ENCODE data around the gene GPR150. TPM values are rescaled to one million over a fixed set of nuclear protein-coding genes. Genes with fewer than 3 reads are reported as not detected.

The GPR150 gene
- total and polyA plus RNA-seq, 2 of the 4 experiments (the other 2 are of a cell fraction) = under 0.01 to 0.10 TPM

- Histone ChIP-seq H2AK9ac (replicated peaks; ENCODE audit: low read depth, low read length, poor library complexity) (no peak overlapping the region), H3K27me3 (ENCODE audit: control insufficient read depth, insufficient read depth, low read length) (no peaks in the 10 kb centered on the region), H3K23ac (ENCODE audit: low read depth, low read length) (no peak overlapping the region), H3K4ac (ENCODE audit: low read depth, low read length) (no peak overlapping the region), H4K91ac (ENCODE audit: insufficient read depth, low read depth, low read length) (no peak overlapping the region), H4K5ac (ENCODE audit: low read depth, low read length) (no peak overlapping the region), H3K56ac (ENCODE audit: extremely low read depth, insufficient read depth, low read length) (no peak overlapping the region), H3K4me1 (ENCODE audit: control insufficient read depth, insufficient read depth, low read length) (peaks cover 1% of the 10 kb centered on the region; the same call in 1 of the 2 replicates), H3K9me1 (ENCODE audit: insufficient read depth, low read length) (no peaks in the 10 kb centered on the region), H3K36me3 (ENCODE audit: control insufficient read depth, insufficient read depth, low read length) (no peaks in the 10 kb centered on the region), H3K14ac (replicated peaks; ENCODE audit: low read depth, low read length) (no peak overlapping the region), H3K79me1 (ENCODE audit: low read depth in 1 of 2, low read length in 2 of 2) (no peaks in the 10 kb centered on the region), H3K18ac (ENCODE audit: low read depth, low read length) (no peak overlapping the region), H3K4me3 (ENCODE audit: insufficient read depth, low read depth, low read length) (no peak overlapping the region), H3K9ac (ENCODE audit: low read depth, low read length) (no peak overlapping the region), H3K9me3 (ENCODE audit: control insufficient read depth, insufficient read depth, low read length) (peaks cover 3% of the 10 kb centered on the region; the same call in 1 of the 2 replicates), H4K20me1 (ENCODE audit: insufficient read depth, low read length) (no peaks in the 10 kb centered on the region), H2BK120ac (ENCODE audit: low read depth, low read length) (no peak overlapping the region), H2AFZ (replicated peaks; ENCODE audit: low read length, poor library complexity) (no peak overlapping the region), H2AK5ac (ENCODE audit: low read depth, low read length) (no peak overlapping the region), H3K4me2 (ENCODE audit: low read depth, low read length) (no peak overlapping the region), H2BK15ac (ENCODE audit: low read depth, low read length) (no peak overlapping the region), H3K27ac (ENCODE audit: insufficient read depth, low read length) (no peak overlapping the region), H4K8ac (ENCODE audit: low read depth in 2 of 2, low read length in 2 of 2) (no peak overlapping the region), H2BK20ac (ENCODE audit: low read depth, low read length) (no peak overlapping the region), H2BK5ac (ENCODE audit: low read depth, low read length, poor library complexity, severe bottlenecking) (no peak overlapping the region)
- peak; percentile 27 for DNase-seq
- in situ Hi-C loops (cut with MboI; ENCODE audit: low sequenced_read_pairs) (no loop called here), intact Hi-C loops (cut with micrococcal nuclease) (no loop called here), dilution Hi-C loops (cut with HindIII; ENCODE audit: low sequenced_read_pairs, unreplicated experiment) (no loop called here)
- TF ChIP-seq, protein P1, sequence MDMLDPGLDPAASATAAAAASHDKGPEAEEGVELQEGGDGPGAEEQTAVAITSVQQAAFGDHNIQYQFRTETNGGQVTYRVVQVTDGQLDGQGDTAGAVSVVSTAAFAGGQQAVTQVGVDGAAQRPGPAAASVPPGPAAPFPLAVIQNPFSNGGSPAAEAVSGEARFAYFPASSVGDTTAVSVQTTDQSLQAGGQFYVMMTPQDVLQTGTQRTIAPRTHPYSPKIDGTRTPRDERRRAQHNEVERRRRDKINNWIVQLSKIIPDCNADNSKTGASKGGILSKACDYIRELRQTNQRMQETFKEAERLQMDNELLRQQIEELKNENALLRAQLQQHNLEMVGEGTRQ (IDR thresholded peaks at IDR 0.05; ENCODE audit: low read depth, low read length) = no peak
- TF ChIP-seq MXI1 (IDR thresholded peaks at IDR 0.05; ENCODE audit: borderline replicate concordance, low read depth, low read length) (no peak), CEBPB (IDR thresholded peaks at IDR 0.05; ENCODE audit: low read depth, low read length) (no peak), BHLHE40 (IDR thresholded peaks at IDR 0.05; ENCODE audit: low read depth, low read length) (no peak), POLR2A (IDR thresholded peaks at IDR 0.05; ENCODE audit: low read depth, low read length) (no peak), RAD21 (IDR thresholded peaks at IDR 0.05; ENCODE audit: low read length) (no peak), CHD1 (IDR thresholded peaks at IDR 0.05; ENCODE audit: low read depth, low read length) (no peak), SMC3 (IDR thresholded peaks at IDR 0.05; ENCODE audit: low read depth, low read length) (no peak), MAZ (IDR thresholded peaks at IDR 0.05; ENCODE audit: borderline replicate concordance, low read depth, low read length) (no peak), NFE2L2 (IDR thresholded peaks at IDR 0.05; ENCODE audit: low read depth, low read length) (no peak), FOS (IDR thresholded peaks at IDR 0.05; ENCODE audit: low read depth, low read length) (no peak), ELK1 (IDR thresholded peaks at IDR 0.05; ENCODE audit: borderline replicate concordance, low read depth, low read length) (no peak), MAFK (IDR thresholded peaks at IDR 0.05; ENCODE audit: low read depth, low read length) (no peak), RFX5 (IDR thresholded peaks at IDR 0.05; ENCODE audit: low read depth, low read length) (no peak), RCOR1 (IDR thresholded peaks at IDR 0.05; ENCODE audit: insufficient replicate concordance, low read length) (no peak)
- TF ChIP-seq, protein P2, sequence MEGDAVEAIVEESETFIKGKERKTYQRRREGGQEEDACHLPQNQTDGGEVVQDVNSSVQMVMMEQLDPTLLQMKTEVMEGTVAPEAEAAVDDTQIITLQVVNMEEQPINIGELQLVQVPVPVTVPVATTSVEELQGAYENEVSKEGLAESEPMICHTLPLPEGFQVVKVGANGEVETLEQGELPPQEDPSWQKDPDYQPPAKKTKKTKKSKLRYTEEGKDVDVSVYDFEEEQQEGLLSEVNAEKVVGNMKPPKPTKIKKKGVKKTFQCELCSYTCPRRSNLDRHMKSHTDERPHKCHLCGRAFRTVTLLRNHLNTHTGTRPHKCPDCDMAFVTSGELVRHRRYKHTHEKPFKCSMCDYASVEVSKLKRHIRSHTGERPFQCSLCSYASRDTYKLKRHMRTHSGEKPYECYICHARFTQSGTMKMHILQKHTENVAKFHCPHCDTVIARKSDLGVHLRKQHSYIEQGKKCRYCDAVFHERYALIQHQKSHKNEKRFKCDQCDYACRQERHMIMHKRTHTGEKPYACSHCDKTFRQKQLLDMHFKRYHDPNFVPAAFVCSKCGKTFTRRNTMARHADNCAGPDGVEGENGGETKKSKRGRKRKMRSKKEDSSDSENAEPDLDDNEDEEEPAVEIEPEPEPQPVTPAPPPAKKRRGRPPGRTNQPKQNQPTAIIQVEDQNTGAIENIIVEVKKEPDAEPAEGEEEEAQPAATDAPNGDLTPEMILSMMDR (conservative IDR thresholded peaks at IDR 0.05; ENCODE audit: low read depth, low read length) = no peak
- ChIA-PET POLR2A (ENCODE audit: unreplicated experiment) (no interaction called here), CTCF (interaction anchor here (0.6 kb wide), 1 partner anchor 36 kb away, joined by 3 read pairs; no protein-coding TSS in a partner anchor)
- no peak; the same call in 1 of the 2 replicates for ATAC-seq (ENCODE audit: low read depth)
- WGBS, 2 experiments (ENCODE audit: extremely low coverage in 2 of 2, insufficient read length in 1 of 2) = 20% methylated on average over 1 of the region's 3 CpGs; no CpG with 5 or more reads in 1 of the 2 experiments
- BruUV-seq (replicated peaks) = no TSS peak
Observed at GRCh38 chr5:95609711-95610110, 10.2 kb upstream of the GPR150 start.

Data from IMR-90 (cell line).